ENCODE measurements around the gene SSR3.

The SSR3 gene

GRCh38 chr3:156552973-156553372 is 1.9 kb downstream of the SSR3 start:
- TF ChIP-seq, protein P1, sequence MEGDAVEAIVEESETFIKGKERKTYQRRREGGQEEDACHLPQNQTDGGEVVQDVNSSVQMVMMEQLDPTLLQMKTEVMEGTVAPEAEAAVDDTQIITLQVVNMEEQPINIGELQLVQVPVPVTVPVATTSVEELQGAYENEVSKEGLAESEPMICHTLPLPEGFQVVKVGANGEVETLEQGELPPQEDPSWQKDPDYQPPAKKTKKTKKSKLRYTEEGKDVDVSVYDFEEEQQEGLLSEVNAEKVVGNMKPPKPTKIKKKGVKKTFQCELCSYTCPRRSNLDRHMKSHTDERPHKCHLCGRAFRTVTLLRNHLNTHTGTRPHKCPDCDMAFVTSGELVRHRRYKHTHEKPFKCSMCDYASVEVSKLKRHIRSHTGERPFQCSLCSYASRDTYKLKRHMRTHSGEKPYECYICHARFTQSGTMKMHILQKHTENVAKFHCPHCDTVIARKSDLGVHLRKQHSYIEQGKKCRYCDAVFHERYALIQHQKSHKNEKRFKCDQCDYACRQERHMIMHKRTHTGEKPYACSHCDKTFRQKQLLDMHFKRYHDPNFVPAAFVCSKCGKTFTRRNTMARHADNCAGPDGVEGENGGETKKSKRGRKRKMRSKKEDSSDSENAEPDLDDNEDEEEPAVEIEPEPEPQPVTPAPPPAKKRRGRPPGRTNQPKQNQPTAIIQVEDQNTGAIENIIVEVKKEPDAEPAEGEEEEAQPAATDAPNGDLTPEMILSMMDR (IDR thresholded peaks at IDR 0.05; ENCODE audit: insufficient read depth, low read length) = no peak
- TF ChIP-seq, protein P2, sequence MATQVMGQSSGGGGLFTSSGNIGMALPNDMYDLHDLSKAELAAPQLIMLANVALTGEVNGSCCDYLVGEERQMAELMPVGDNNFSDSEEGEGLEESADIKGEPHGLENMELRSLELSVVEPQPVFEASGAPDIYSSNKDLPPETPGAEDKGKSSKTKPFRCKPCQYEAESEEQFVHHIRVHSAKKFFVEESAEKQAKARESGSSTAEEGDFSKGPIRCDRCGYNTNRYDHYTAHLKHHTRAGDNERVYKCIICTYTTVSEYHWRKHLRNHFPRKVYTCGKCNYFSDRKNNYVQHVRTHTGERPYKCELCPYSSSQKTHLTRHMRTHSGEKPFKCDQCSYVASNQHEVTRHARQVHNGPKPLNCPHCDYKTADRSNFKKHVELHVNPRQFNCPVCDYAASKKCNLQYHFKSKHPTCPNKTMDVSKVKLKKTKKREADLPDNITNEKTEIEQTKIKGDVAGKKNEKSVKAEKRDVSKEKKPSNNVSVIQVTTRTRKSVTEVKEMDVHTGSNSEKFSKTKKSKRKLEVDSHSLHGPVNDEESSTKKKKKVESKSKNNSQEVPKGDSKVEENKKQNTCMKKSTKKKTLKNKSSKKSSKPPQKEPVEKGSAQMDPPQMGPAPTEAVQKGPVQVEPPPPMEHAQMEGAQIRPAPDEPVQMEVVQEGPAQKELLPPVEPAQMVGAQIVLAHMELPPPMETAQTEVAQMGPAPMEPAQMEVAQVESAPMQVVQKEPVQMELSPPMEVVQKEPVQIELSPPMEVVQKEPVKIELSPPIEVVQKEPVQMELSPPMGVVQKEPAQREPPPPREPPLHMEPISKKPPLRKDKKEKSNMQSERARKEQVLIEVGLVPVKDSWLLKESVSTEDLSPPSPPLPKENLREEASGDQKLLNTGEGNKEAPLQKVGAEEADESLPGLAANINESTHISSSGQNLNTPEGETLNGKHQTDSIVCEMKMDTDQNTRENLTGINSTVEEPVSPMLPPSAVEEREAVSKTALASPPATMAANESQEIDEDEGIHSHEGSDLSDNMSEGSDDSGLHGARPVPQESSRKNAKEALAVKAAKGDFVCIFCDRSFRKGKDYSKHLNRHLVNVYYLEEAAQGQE (IDR thresholded peaks at IDR 0.05; ENCODE audit: insufficient replicate concordance, low read depth) = no peak
- TF ChIP-seq POLR2AphosphoS5 (IDR thresholded peaks at IDR 0.05; ENCODE audit: low read depth) (no peak), SPI1 (IDR thresholded peaks at IDR 0.05; ENCODE audit: borderline replicate concordance, low read depth) (no peak), GABPA (IDR thresholded peaks at IDR 0.05; ENCODE audit: low read depth) (no peak)
- no peak for DNase-seq (ENCODE audit: low read depth in 1 of 2, low spot score in 1 of 2)
- Histone ChIP-seq H3K4me3 (replicated peaks; ENCODE audit: insufficient read depth, low read length) (peak overlapping the region; percentile 89; the same call in 1 of the 2 replicates), H3K27me3 (ENCODE audit: insufficient read depth, poor library complexity, severe bottlenecking) (no peaks in the 10 kb centered on the region), H3K27ac (replicated peaks) (peak overlapping the region; percentile 86; the same call in 1 of the 2 replicates)

GRCh38 chr3:156551746-156552145 is 3.2 kb downstream of the SSR3 start:
- Histone ChIP-seq H3K27me3 (ENCODE audit: insufficient read depth, poor library complexity, severe bottlenecking) (no peaks in the 10 kb centered on the region), H3K4me3 (replicated peaks; ENCODE audit: insufficient read depth, low read length) (no peak overlapping the region), H3K27ac (replicated peaks) (no peak overlapping the region)

DNA sequence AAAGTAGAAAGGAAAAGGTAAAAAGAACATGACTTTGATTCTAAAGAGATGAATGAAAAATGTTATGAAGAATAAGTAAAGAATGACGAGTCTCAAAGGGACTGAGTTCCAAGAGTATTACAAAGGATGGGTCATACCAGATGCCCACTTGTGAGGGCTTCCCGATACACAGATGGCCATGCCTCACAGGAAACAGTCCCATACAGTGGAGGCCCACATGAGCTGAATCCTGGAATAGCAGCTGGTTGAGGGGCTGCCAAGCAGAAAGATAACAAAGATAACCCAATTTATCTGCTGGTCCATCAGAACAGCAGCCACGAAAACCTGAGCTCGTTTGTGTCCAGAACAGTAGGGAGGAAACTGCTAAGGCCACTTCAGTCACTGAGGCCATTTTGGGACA is 3.7 kb downstream of the SSR3 start:
- no peak for DNase-seq (ENCODE audit: low read depth in 1 of 2, low spot score in 1 of 2)

More at GRCh38 chr3:156551746-156552145, 3.2 kb downstream of the SSR3 start:
- no peak for TF ChIP-seq POLR2AphosphoS5 (IDR thresholded peaks at IDR 0.05; ENCODE audit: low read depth)
- TF ChIP-seq, protein P2 (IDR thresholded peaks at IDR 0.05; ENCODE audit: insufficient replicate concordance, low read depth) = no peak
- no peak for TF ChIP-seq GABPA (IDR thresholded peaks at IDR 0.05; ENCODE audit: low read depth)
- TF ChIP-seq, protein P1 (IDR thresholded peaks at IDR 0.05; ENCODE audit: insufficient read depth, low read length) = no peak
- TF ChIP-seq SPI1 (IDR thresholded peaks at IDR 0.05; ENCODE audit: borderline replicate concordance, low read depth) = no peak
- no peak for DNase-seq (ENCODE audit: low read depth in 1 of 2, low spot score in 1 of 2)

More for the DNA sequence above, 3.7 kb downstream of the SSR3 start:
- Histone ChIP-seq H3K4me3 (replicated peaks; ENCODE audit: insufficient read depth, low read length) (no peak overlapping the region), H3K27ac (replicated peaks) (no peak overlapping the region), H3K27me3 (ENCODE audit: insufficient read depth, poor library complexity, severe bottlenecking) (no peaks in the 10 kb centered on the region)
- TF ChIP-seq, protein P2 (IDR thresholded peaks at IDR 0.05; ENCODE audit: insufficient replicate concordance, low read depth) = no peak
- TF ChIP-seq GABPA (IDR thresholded peaks at IDR 0.05; ENCODE audit: low read depth) (no peak), POLR2AphosphoS5 (IDR thresholded peaks at IDR 0.05; ENCODE audit: low read depth) (no peak), SPI1 (IDR thresholded peaks at IDR 0.05; ENCODE audit: borderline replicate concordance, low read depth) (no peak)
- TF ChIP-seq, protein P1 (IDR thresholded peaks at IDR 0.05; ENCODE audit: insufficient read depth, low read length) = no peak

All from HL-60 (cell line).